Lower leg skin (tissue), 4 donors: ENCODE results near the gene DMBT1. TPM values are rescaled to one million over a fixed set of nuclear protein-coding genes. Genes with fewer than 3 reads are reported as not detected.
"Not testable (repeated sequence)": the region's sequence is repeated elsewhere in the genome, so short reads cannot be mapped to it uniquely, and the experiment has no call there.

ENCODE experiments used
- DNase-seq, 2 donors: peaks; one replicate each; pipeline ENCODE4 v3.0.0-alpha.2; 2019; ENCODE audit warnings: low spot score in 2 of 2
- H3K4me3 ChIP-seq: fragments of 200-600 bp; sonication (generic); 2 replicates; pipeline ENCODE4 v1.5.1; 2017; ENCODE audit warnings: mild to moderate bottlenecking, low read depth; ENCODE audit not compliant: poor library complexity, severe bottlenecking
- CTCF ChIP-seq, 3 donors: fragments of 450-650 bp; IDR thresholded peaks; one replicate each; pipeline ENCODE4 v1.5.1; 2016; ENCODE audit warnings: antibody characterized with exemption in 3 of 3, mild to moderate bottlenecking in 3 of 3, moderate library complexity in 2 of 3
- POLR2A ChIP-seq, 2 donors: fragments of 450-650 bp; IDR thresholded peaks; one replicate each; pipeline ENCODE4 v1.6.1; 2016 to 2017; ENCODE audit warnings: antibody characterized with exemption in 2 of 2, mild to moderate bottlenecking in 1 of 2, moderate library complexity in 1 of 2
- WGBS, 2 donors: methylation state at CpG; one replicate each; pipeline ENCODE4 v1.1.5; 2018; 5-methylcytosine and 5-hydroxymethylcytosine counted together
- intact Hi-C: fragments of 100-400 bp; cut with DNase I; formaldehyde crosslinking; loops from one replicate; pipeline ENCODE4 v1.15.0; 2023; ENCODE audit warnings: low total_unique reads
- total RNA-seq, 4 donors: library from RNA; depleted of rRNA; stranded (reverse); fragments of >200 nt; gene quantifications; one replicate each; pipeline ENCODE4 v1.1.0, GENCODE V29; 2016

Gene DMBT1
- total RNA-seq, 4 donors from 2014 or later: 0.04 to 0.29 (median 0.26) TPM; not detected in 1

DNA sequence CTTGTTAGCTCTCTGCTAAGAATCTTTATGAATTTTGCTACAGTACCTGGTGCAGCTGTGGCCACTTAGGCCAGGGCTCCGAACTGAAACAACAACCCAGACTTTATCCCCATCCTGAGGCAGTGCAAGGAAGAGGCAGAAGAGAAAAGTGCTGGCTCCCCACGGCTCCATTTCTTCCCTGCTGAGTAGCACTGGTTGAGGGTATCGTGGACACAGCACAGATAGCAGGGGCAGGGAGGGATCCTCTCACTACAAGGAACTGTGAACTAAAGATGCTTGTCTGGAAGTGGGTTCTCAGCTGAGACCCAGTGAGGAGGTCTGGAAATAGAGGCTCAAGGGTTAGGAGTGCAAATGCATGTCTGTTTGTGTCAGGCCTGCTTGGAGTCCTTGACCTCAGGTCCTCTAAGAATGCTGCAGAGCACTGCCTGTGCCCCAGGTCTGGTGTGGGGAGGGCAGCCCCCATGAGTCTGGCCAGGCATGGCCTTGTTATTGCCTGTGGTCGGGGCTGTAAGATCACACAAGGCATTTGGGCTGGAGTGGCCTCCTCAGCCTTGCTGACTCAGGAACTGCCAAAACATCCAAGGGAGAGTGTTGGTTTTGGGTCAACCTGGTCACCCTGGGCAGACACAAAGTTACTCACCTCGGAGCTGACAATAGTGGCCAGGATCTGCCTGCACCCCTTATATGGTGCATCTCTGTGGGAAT is 58.1 kb downstream of the DMBT1 start:
- DNase-seq: no peak
- H3K4me3 ChIP-seq: no peak overlapping the region
- TF ChIP-seq CTCF (IDR thresholded peaks at IDR 0.05) (no peak), POLR2A (IDR thresholded peaks at IDR 0.05) (no peak)
- 61 to 65% methylated on average over 5 of the region's 5 CpGs for WGBS, 2 donors
- intact Hi-C loops: no loop called here

GRCh38 chr10:122620961-122621360 is 60.4 kb downstream of the DMBT1 start:
- H3K4me3 ChIP-seq, intact Hi-C loops, DNase-seq: not testable (repeated sequence)
- 83 to 88% methylated on average over 8 of the region's 8 CpGs for WGBS, 2 donors

DNA sequence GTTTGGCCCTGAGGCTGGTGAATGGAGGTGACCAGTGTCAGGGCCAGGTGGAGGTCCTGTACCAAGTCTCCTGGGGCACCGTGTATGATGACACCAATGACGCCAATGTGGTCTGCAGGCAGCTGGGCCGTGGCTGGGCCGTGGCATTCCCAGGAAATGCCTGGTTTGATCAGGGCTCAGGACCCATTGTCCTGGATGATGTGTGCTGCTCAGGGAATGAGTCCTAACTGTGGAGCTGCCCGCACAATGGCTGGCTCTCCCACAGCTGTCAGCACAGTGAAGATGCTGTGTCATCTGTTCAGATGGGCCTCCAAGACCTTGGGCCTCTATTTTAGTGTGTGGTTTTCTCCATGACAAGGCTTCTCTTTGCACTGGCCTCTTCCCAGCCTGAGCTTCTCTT is 64.0 kb downstream of the DMBT1 start:
- no peak for DNase-seq
- no peak overlapping the region for H3K4me3 ChIP-seq
- WGBS, 2 donors: 80 to 89% methylated on average over 2 to 5 of the region's 5 CpGs

GRCh38 chr10:122630526-122630925 is 70.0 kb downstream of the DMBT1 start:
- TF ChIP-seq POLR2A (IDR thresholded peaks at IDR 0.05): no peak
- TF ChIP-seq CTCF (IDR thresholded peaks at IDR 0.05): no peak
- 83 to 92% methylated on average over 6 of the region's 6 CpGs for WGBS, 2 donors
- no peak overlapping the region for H3K4me3 ChIP-seq
- intact Hi-C loops: no loop called here
- DNase-seq: peak in 1 of 2 donors; percentile 68

More for the DNA sequence above, 64.0 kb downstream of the DMBT1 start:
- TF ChIP-seq POLR2A (IDR thresholded peaks at IDR 0.05): no peak
- no peak for TF ChIP-seq CTCF (IDR thresholded peaks at IDR 0.05)
- intact Hi-C loops: no loop called here

DNA sequence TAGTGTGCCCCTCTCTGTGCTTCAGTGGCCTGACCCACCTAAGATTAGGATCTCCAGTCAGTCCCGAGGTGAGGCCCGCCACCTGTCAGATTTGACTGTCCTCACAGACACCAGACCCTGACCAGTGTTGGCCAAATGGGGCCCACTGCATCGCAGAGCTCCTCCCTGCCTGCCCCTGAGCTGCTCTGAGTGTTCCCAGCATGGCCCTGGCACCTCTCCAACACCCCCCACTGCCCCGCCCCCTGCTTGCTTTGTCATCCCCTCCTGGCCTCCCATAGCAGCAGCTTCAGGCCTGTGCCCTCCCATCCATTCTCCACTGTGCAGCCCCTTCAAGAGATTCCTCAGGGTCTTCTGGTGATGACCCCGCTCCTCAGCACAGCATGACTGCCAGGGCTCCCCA is 71.5 kb downstream of the DMBT1 start:
- 74 to 84% methylated on average over 5 of the region's 5 CpGs for WGBS, 2 donors
- intact Hi-C loops: no loop called here
- TF ChIP-seq POLR2A (IDR thresholded peaks at IDR 0.05) (no peak), CTCF (IDR thresholded peaks at IDR 0.05) (no peak)
- DNase-seq: peak in 1 of 2 donors; percentile 74
- H3K4me3 ChIP-seq: no peak overlapping the region

- 58% methylated on average over 3 of the region's 3 CpGs for WGBS, 2 donors
- intact Hi-C loops: no loop called here
- H3K4me3 ChIP-seq: no peak overlapping the region
- TF ChIP-seq POLR2A (IDR thresholded peaks at IDR 0.05): no peak
- no peak for TF ChIP-seq CTCF (IDR thresholded peaks at IDR 0.05)
- DNase-seq: peak in 1 of 2 donors; percentile 60
Observed at GRCh38 chr10:122632576-122632975, 72.0 kb downstream of the DMBT1 start.
